ENCODE data around the gene IFFO2.

The IFFO2 gene

DNA sequence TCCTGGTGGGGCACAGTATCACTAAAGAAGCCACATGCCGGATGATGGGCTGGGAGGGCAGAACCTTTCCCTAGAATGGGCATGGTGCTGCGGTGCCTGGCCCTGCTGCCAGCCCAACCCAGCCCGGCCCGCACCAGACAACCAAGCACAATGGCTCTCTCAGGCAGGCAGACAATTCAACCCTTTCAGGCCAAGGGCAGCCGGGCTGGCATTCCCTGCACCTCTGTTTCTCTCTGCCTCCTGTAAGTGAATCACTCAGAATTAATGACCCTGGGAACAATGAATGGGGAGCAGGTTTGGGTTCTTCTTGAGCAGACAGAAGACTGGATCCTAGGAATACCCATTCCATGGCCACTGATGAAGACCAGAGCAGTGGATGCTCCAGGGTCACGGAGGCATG is 41.0 kb upstream of the IFFO2 start:
- no peak for DNase-seq (ENCODE audit: low read depth)
- TF ChIP-seq, protein P1, sequence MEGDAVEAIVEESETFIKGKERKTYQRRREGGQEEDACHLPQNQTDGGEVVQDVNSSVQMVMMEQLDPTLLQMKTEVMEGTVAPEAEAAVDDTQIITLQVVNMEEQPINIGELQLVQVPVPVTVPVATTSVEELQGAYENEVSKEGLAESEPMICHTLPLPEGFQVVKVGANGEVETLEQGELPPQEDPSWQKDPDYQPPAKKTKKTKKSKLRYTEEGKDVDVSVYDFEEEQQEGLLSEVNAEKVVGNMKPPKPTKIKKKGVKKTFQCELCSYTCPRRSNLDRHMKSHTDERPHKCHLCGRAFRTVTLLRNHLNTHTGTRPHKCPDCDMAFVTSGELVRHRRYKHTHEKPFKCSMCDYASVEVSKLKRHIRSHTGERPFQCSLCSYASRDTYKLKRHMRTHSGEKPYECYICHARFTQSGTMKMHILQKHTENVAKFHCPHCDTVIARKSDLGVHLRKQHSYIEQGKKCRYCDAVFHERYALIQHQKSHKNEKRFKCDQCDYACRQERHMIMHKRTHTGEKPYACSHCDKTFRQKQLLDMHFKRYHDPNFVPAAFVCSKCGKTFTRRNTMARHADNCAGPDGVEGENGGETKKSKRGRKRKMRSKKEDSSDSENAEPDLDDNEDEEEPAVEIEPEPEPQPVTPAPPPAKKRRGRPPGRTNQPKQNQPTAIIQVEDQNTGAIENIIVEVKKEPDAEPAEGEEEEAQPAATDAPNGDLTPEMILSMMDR (IDR thresholded peaks at IDR 0.05; ENCODE audit: insufficient read depth, low read depth, low read length, missing control alignments) = no peak
- H3K4me3 ChIP-seq (ENCODE audit: low read length) = no peak overlapping the region

DNA sequence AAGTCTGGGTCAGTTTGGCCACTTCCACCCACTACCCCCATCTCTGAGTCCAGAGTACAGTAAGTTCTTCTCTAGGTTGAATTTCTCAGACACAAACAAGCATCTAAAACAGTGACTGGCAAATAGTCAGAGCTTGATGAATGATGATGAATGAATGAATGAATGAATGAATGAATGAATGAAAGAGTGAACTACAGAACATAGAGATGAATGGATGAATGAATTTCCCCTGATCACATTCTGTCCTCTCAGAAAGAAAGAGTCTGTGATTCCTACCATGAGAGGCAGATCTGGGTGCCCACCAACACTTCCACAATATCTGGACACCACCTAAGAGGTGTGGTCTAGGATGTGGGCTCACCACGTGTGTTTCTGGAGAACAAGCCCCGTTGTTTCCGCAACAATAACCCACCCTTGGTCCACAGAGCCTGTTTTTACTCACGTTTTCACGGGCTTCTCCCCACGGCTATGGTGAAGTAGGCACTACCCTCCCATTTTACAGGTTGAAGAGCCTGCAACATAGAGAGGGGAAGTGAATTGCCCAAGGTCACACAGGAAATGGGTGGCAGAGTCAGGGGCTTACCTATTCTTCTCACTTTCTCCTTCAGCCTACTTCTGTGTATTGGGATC is 40.2 kb upstream of the IFFO2 start:
- DNase-seq (ENCODE audit: low read depth) = no peak
- TF ChIP-seq, protein P1 (IDR thresholded peaks at IDR 0.05; ENCODE audit: insufficient read depth, low read depth, low read length, missing control alignments) = no peak
- no peak overlapping the region for H3K4me3 ChIP-seq (ENCODE audit: low read length)

DNA sequence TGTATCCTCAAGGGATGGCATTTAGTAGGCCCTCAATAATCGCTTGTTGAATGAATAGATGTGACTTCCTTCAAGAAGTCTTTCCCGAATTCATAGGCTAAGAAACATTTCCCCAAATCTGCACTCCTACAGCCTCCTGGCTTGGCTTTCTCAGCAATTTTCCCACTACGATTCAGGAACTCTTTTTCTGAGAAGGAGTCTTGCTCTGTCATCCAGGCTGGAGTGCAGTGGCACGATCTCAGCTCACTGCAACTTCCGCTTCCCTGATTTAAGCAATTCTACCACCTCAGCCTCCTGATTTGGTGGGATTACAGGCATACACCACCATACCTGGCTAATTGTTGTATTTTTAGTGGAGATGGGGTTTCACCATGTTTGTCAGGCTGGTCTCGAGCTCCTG is 37.9 kb upstream of the IFFO2 start:
- no peak overlapping the region for H3K4me3 ChIP-seq (ENCODE audit: low read length)
- TF ChIP-seq, protein P1 (IDR thresholded peaks at IDR 0.05; ENCODE audit: insufficient read depth, low read depth, low read length, missing control alignments) = no peak
- DNase-seq (ENCODE audit: low read depth) = no peak

DNA sequence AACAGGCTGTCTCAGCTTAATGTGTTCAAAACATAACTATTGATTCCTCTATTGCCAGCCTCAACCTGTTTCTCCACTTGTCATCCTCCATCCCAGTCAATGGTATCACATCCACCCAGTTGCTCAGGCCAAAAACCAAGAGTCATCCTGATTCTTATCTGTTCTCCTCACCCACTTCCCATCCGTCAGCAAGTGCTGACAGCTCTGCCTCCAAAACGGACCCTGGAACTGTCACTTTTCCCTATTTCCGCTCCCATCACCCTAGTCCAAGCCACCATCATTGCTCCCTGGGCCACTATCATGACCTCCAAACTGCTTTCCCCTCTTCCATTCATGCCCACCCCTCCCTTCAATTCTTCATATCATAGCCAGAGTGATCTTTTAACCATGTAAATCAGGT is 36.2 kb upstream of the IFFO2 start:
- TF ChIP-seq, protein P1 (IDR thresholded peaks at IDR 0.05; ENCODE audit: insufficient read depth, low read depth, low read length, missing control alignments) = no peak
- H3K4me3 ChIP-seq (ENCODE audit: low read length) = no peak overlapping the region
- DNase-seq (ENCODE audit: low read depth) = no peak

DNA sequence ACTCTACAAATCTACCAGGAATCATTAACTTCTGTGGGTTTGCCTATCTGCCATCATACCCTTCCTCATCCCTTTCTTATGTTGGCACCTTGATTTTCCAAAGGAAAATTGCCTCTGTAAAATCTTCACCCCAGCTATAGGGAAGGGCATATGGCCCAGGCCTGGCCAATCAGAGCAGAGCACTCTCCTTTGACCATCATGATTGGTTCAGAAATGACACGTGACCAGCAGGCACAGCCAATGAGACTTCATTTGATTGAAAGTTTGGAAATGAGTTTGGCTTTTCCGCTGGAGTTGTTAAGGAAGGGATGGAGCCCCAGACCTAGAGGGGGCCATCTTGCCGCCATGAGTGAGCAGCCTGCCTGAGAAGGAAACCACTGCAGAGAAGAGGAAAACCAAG is 35.1 kb upstream of the IFFO2 start:
- TF ChIP-seq, protein P1 (IDR thresholded peaks at IDR 0.05; ENCODE audit: insufficient read depth, low read depth, low read length, missing control alignments) = no peak
- DNase-seq (ENCODE audit: low read depth) = no peak
- no peak overlapping the region for H3K4me3 ChIP-seq (ENCODE audit: low read length)

DNA sequence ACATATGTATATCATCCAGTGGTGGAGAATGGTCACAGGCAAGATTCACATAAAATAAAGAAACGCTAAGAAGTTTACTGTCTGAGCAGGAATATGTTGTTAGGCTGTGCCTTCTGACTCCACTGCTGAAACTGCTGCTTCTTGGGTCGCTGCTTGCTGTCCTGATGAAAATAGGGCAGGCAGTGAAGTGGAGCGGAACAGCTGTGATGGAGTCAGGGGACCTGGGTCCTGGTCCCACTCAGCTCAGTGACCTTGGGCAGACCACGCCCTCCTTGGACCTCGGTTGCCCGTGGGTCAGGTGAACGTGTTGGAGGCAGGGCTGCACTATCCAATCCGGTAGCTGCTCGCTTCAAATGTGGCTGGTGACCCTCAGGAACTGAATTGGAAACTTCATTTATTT is 33.4 kb upstream of the IFFO2 start:
- no peak overlapping the region for H3K4me3 ChIP-seq (ENCODE audit: low read length)
- no peak for DNase-seq (ENCODE audit: low read depth)
- TF ChIP-seq, protein P1 (IDR thresholded peaks at IDR 0.05; ENCODE audit: insufficient read depth, low read depth, low read length, missing control alignments) = no peak

DNA sequence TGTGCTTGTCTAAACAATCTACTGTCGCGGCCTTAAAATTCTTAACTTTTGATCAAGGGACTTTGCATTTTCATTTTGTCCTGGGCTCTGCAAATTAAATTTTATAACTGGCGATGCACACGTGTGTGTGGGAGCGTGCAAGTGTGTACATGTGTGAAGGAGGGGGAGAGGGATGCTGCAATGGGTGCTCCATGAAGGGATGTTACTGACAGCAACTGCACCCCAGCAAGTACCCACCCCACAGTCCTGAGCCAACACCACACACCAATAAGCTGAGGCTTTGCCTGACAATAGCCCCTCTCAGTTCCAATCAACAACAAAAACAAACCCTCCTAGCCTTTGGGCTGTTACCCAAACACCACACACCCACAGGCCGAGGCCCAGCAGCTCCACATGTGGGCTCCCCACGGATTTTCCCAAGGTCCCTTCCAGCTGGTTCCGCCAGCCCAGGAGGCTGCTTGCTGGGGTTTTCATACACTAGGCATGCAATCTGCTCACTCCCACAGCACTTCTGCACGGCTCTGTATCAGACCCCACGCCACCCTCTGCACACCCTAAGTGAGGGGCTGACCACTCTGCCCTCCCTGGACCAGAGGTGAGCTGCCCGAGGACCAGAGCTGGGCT is 32.8 kb upstream of the IFFO2 start:
- TF ChIP-seq, protein P1 (IDR thresholded peaks at IDR 0.05; ENCODE audit: insufficient read depth, low read depth, low read length, missing control alignments) = no peak
- no peak overlapping the region for H3K4me3 ChIP-seq (ENCODE audit: low read length)
- DNase-seq (ENCODE audit: low read depth) = no peak
